PC-3 (cell line): ENCODE data around the gene COLEC11. TPM values are rescaled to one million over a fixed set of nuclear protein-coding genes. Genes with fewer than 3 reads are reported as not detected.

ENCODE experiments used
- ATAC-seq: fragments of 200-7000 bp; cut with Tn5 transposase; 2 replicates; pipeline ENCODE4 v1.9.1; 2020; ENCODE audit warnings: mild to moderate bottlenecking, moderate library complexity
- BruUV-seq: library from RNA; stranded (reverse); fragments of 400-500 nt; replicated peaks from 2 replicates; lab custom pipeline; 2021; lab: Mats Ljungman, UMichigan
- CTCF ChIA-PET: fragments of 300-600 bp; sonication (Branson Sonifier 250); formaldehyde crosslinking; loops from one replicate; lab custom pipeline; 2022; ENCODE audit warnings: antibody characterized with exemption; lab: Charles Lee
- POLR2A ChIA-PET: fragments of 300-600 bp; sonication (Branson Sonifier 250); formaldehyde crosslinking; loops from one replicate; lab custom pipeline; 2022; ENCODE audit warnings: antibody characterized with exemption; ENCODE audit not compliant: unreplicated experiment; lab: Charles Lee
- DNase-seq: peaks from one replicate; pipeline ENCODE4 v3.0.0-alpha.2; 2015
- H2AFZ ChIP-seq: fragments of 300-600 bp; sonication (generic); 2 replicates; pipeline ENCODE4 v1.6.0; 2016; ENCODE audit warnings: antibody characterized with exemption, low read length
- H3F3A ChIP-seq: fragments of 300-600 bp; sonication (generic); one replicate; pipeline ENCODE4 v1.6.0; 2017; ENCODE audit warnings: antibody characterized with exemption, low read length, control low read depth, mild to moderate bottlenecking; ENCODE audit not compliant: unreplicated experiment
- H3K27ac ChIP-seq: fragments of 300-600 bp; sonication (generic); 2 replicates; pipeline ENCODE4 v1.5.1; 2016; ENCODE audit warnings: mild to moderate bottlenecking, low read length
- H3K27me3 ChIP-seq: fragments of 300-600 bp; sonication (generic); 2 replicates; pipeline ENCODE4 v1.6.1; 2016; ENCODE audit warnings: low read length, mixed read lengths
- H3K36me3 ChIP-seq: fragments of 300-600 bp; sonication (generic); 2 replicates; pipeline ENCODE4 v1.6.1; 2016; ENCODE audit warnings: low read depth, mixed run types, low read length, mixed read lengths
- H3K4me1 ChIP-seq: fragments of 300-600 bp; sonication (generic); 2 replicates; pipeline ENCODE4 v1.5.1; 2016; ENCODE audit warnings: low read length; ENCODE audit not compliant: insufficient read depth
- H3K4me2 ChIP-seq: fragments of 300-600 bp; sonication (generic); 2 replicates; pipeline ENCODE4 v1.6.0; 2016; ENCODE audit warnings: low read length
- H3K4me3 ChIP-seq: fragments of 300-600 bp; sonication (generic); 2 replicates; pipeline ENCODE4 v1.5.1; 2016; ENCODE audit warnings: mild to moderate bottlenecking, low read length, mixed read lengths
- H3K79me2 ChIP-seq: fragments of 300-600 bp; sonication (generic); 2 replicates; pipeline ENCODE4 v1.6.1; 2017; ENCODE audit warnings: low read length, mixed read lengths
- H3K9ac ChIP-seq: fragments of 300-600 bp; sonication (generic); 2 replicates; pipeline ENCODE4 v1.6.0; 2016; ENCODE audit warnings: mild to moderate bottlenecking, low read length
- H3K9me2 ChIP-seq: fragments of 300-600 bp; sonication (generic); replicated peaks from 2 replicates; pipeline ENCODE4 v1.6.1; 2016; ENCODE audit warnings: mixed run types, low read length, mixed read lengths
- H3K9me3 ChIP-seq: fragments of 300-600 bp; sonication (generic); 2 replicates; pipeline ENCODE4 v1.6.1; 2016; ENCODE audit warnings: low read length, mixed read lengths
- H4K20me1 ChIP-seq: fragments of 300-600 bp; sonication (generic); 2 replicates; pipeline ENCODE4 v1.6.1; 2016; ENCODE audit warnings: low read length, mixed read lengths
- EZH2 ChIP-seq: fragments of 300-600 bp; sonication (generic); IDR thresholded peaks from one replicate; pipeline ENCODE4 v1.6.1; 2017; ENCODE audit warnings: antibody characterized with exemption, mild to moderate bottlenecking, low read length; ENCODE audit not compliant: unreplicated experiment
- EZH2phosphoT487 ChIP-seq: fragments of 300-600 bp; sonication (generic); IDR thresholded peaks from 2 replicates; pipeline ENCODE4 v1.6.1; 2018; ENCODE audit warnings: mild to moderate bottlenecking, antibody characterized with exemption, low read length, borderline replicate concordance
- intact Hi-C: fragments of 100-400 bp; cut with micrococcal nuclease; formaldehyde crosslinking; loops from 2 replicates; pipeline ENCODE4 v1.9.0; 2023
- total RNA-seq: library from RNA; depleted of rRNA; stranded (reverse); fragments of >200 nt; gene quantifications from 2 replicates; pipeline ENCODE4 v1.2.3, GENCODE V29; 2014
- TF ChIP-seq, protein P1 (sequence below): fragments of 300-600 bp; sonication (generic); conservative IDR thresholded peaks from 2 replicates; pipeline ENCODE4 v1.5.1; 2017; ENCODE audit warnings: antibody characterized with exemption, low read depth, mild to moderate bottlenecking, low read length

Gene COLEC11
- total RNA-seq, 1 experiment from 2014 or later, result 0.44 TPM

DNA sequence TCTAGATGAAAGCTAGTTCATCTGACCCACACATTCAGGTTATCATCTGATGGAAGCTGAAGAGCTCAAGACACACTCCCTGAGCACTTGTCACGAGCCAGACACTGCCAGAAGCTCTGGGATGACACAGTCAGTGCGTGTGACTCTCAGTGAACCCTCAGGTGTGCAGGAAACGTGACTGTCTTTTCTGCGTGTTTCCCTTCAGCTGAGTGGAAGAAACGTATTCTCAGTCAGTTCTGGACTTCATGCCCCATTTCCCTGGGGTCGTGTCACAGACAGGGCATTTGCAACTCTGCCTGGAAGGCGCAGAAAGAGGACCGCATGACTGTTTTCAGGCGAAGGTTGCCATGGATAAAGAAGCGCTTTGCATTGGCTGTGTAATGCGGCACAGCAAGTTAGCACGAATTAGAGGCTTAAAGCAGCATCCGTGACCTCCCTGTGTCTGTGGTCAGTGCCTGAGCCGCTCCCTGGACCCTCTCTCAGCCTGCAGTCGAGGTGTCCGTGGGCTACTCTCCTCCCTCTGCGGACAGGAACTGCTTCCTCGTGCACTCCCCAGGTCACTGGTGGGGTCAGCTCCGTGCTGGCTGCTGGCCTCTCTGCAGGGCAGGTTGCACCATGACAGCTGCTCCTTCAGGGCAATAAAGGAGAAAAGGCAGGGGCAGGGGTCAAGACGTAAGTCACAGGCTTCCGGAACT lies 59.8 kb downstream of the COLEC11 start:
- Histone ChIP-seq H3K4me1 (peaks cover 6% of the 10 kb centered on the region; the same call in 1 of the 2 replicates), H2AFZ (no peak overlapping the region), H3K9me2 (no peaks in the 10 kb centered on the region), H3F3A (no peaks in the 10 kb centered on the region), H3K9ac (no peak overlapping the region), H3K9me3 (no peaks in the 10 kb centered on the region), H3K79me2 (no peaks in the 10 kb centered on the region), H4K20me1 (no peaks in the 10 kb centered on the region), H3K27me3 (no peaks in the 10 kb centered on the region; the same call in 1 of the 2 replicates), H3K4me3 (no peak overlapping the region), H3K4me2 (no peak overlapping the region), H3K27ac (no peak overlapping the region), H3K36me3 (no peaks in the 10 kb centered on the region)
- intact Hi-C loops, result loop anchor here (5.0 kb wide), 3 partner anchors 117 to 277 kb away; partner anchors contain the start of genes EIPR1 and TRAPPC12
- ChIA-PET CTCF (no interaction called here), POLR2A (no interaction called here)
- no TSS peak for BruUV-seq
- no peak for ATAC-seq
- no peak for TF ChIP-seq EZH2
- TF ChIP-seq EZH2phosphoT487, result no peak
- TF ChIP-seq, protein P1, sequence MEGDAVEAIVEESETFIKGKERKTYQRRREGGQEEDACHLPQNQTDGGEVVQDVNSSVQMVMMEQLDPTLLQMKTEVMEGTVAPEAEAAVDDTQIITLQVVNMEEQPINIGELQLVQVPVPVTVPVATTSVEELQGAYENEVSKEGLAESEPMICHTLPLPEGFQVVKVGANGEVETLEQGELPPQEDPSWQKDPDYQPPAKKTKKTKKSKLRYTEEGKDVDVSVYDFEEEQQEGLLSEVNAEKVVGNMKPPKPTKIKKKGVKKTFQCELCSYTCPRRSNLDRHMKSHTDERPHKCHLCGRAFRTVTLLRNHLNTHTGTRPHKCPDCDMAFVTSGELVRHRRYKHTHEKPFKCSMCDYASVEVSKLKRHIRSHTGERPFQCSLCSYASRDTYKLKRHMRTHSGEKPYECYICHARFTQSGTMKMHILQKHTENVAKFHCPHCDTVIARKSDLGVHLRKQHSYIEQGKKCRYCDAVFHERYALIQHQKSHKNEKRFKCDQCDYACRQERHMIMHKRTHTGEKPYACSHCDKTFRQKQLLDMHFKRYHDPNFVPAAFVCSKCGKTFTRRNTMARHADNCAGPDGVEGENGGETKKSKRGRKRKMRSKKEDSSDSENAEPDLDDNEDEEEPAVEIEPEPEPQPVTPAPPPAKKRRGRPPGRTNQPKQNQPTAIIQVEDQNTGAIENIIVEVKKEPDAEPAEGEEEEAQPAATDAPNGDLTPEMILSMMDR, result no peak
- DNase-seq, result no peak

DNA sequence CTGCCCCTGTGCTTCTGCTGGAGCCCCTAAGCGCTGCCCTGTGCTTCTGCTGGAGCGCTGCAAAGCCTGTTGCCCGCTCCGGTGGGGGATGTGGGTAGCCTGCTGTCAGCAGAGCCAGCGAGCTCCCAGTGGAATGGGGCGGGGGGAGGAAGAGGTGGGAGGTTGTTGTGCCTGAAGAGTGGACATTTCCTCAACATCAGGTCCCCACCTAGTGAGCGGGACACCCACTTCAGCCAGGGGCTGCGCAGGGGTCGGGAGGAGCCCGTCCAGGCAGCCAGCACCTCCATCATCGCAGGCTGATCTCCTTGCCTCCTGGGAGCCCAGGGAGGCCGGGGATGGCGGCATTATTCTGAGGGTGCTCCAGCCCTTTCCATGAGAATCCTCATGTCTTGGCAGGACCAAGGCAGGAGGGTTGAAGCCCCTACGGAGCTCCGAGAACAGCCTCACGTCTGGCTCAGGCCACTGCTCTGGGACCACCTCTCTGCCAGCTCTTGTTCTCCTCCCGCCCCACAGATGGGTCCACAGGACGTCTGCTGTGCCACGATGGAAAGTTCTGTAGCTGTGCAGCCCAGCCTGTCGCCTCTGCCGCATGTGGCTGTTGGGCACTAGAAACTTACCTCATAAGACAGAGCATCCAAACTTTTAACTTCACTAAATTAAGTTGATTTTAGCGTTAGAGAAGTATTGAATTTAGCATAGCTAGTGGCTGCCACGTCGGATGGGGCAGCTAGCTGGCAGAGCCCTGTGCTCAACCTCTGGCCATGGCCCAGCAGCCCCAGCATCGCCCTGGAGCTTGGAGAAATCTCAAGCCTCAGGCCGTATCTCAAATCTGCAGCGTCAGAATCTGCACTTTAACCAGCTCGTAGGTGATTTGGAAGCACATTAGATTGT lies 61.2 kb downstream of the COLEC11 start:
- Histone ChIP-seq H3K4me2 (no peak overlapping the region), H3F3A (no peaks in the 10 kb centered on the region), H3K4me1 (peaks cover 6% of the 10 kb centered on the region; the same call in 1 of the 2 replicates), H3K79me2 (no peaks in the 10 kb centered on the region), H3K27me3 (no peaks in the 10 kb centered on the region; the same call in 1 of the 2 replicates), H3K4me3 (no peak overlapping the region), H3K27ac (no peak overlapping the region), H3K9ac (no peak overlapping the region), H3K9me3 (no peaks in the 10 kb centered on the region), H2AFZ (no peak overlapping the region), H3K36me3 (no peaks in the 10 kb centered on the region), H4K20me1 (no peaks in the 10 kb centered on the region), H3K9me2 (no peaks in the 10 kb centered on the region)
- no peak for DNase-seq
- CTCF ChIA-PET, result no interaction called here
- no peak for ATAC-seq
- BruUV-seq, result no TSS peak
- POLR2A ChIA-PET, result no interaction called here
- TF ChIP-seq EZH2 (no peak), EZH2phosphoT487 (no peak)
- TF ChIP-seq, protein P1, result no peak
- intact Hi-C loops, result no loop called here
